Rectal smooth muscle tissue (tissue), 1 donor: ENCODE data around the gene TRIM32.

ENCODE experiments used
- H3K27ac ChIP-seq: one replicate; pipeline ENCODE4 v1.7.0; 2013; ENCODE audit warnings: low read depth, low read length, inconsistent platforms
- H3K27me3 ChIP-seq: one replicate; pipeline ENCODE4 v1.7.0; 2013; ENCODE audit warnings: low read length; ENCODE audit not compliant: control insufficient read depth, insufficient read depth
- H3K36me3 ChIP-seq: one replicate; pipeline ENCODE4 v1.7.0; 2013; ENCODE audit warnings: low read length; ENCODE audit not compliant: control insufficient read depth, insufficient read depth
- H3K4me1 ChIP-seq: one replicate; pipeline ENCODE4 v1.7.0; 2013; ENCODE audit warnings: low read length; ENCODE audit not compliant: control insufficient read depth, insufficient read depth
- H3K4me3 ChIP-seq: one replicate; pipeline ENCODE4 v1.7.0; 2013; ENCODE audit warnings: low read length
- H3K9ac ChIP-seq: one replicate; pipeline ENCODE4 v1.7.0; 2013; ENCODE audit warnings: low read length

TRIM32 gene

GRCh38 chr9:116720111-116720510 is 33.0 kb downstream of the TRIM32 start:
- Histone ChIP-seq H3K9ac (no peak overlapping the region), H3K4me1 (no peaks in the 10 kb centered on the region), H3K36me3 (peaks cover 2% of the 10 kb centered on the region), H3K27ac (no peak overlapping the region), H3K27me3 (no peaks in the 10 kb centered on the region), H3K4me3 (no peak overlapping the region)

GRCh38 chr9:116721411-116721810 is 34.3 kb downstream of the TRIM32 start:
- H3K27me3 ChIP-seq: no peaks in the 10 kb centered on the region
- peaks cover 2% of the 10 kb centered on the region for H3K36me3 ChIP-seq
- H3K4me1 ChIP-seq: no peaks in the 10 kb centered on the region
- no peak overlapping the region for H3K27ac ChIP-seq
- no peak overlapping the region for H3K4me3 ChIP-seq
- no peak overlapping the region for H3K9ac ChIP-seq

DNA sequence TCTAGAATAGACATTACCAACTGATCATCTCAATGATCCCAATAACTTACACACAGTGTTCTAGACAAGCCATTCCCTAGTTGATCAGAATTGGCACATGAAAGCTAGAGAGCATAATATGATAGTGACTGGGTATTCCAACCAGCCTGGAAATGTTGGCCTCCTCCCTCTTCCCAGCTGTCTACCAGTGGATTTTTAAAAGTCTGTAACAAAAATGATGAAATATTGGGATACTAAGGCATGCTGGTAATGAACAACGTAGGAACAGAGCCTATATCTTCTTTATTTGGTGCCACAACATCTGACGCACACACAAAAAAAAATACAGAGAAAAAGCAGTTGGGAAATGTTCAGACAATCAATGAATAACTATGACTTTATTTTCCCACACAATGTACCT is 34.8 kb downstream of the TRIM32 start:
- Histone ChIP-seq H3K4me1 (no peaks in the 10 kb centered on the region), H3K4me3 (no peak overlapping the region), H3K36me3 (peaks cover 2% of the 10 kb centered on the region), H3K9ac (no peak overlapping the region), H3K27ac (no peak overlapping the region), H3K27me3 (no peaks in the 10 kb centered on the region)

GRCh38 chr9:116724123-116724522 is 37.0 kb downstream of the TRIM32 start:
- Histone ChIP-seq H3K9ac (no peak overlapping the region), H3K27ac (no peak overlapping the region), H3K27me3 (no peaks in the 10 kb centered on the region), H3K36me3 (peaks cover 2% of the 10 kb centered on the region), H3K4me1 (no peaks in the 10 kb centered on the region), H3K4me3 (no peak overlapping the region)

- H3K27ac ChIP-seq: no peak overlapping the region
- H3K36me3 ChIP-seq: no peaks in the 10 kb centered on the region
- no peaks in the 10 kb centered on the region for H3K27me3 ChIP-seq
- no peak overlapping the region for H3K4me3 ChIP-seq
- H3K9ac ChIP-seq: no peak overlapping the region
- H3K4me1 ChIP-seq: no peaks in the 10 kb centered on the region
Observed at GRCh38 chr9:116726602-116727001, 39.5 kb downstream of the TRIM32 start.

GRCh38 chr9:116733010-116733641 is 46.0 kb downstream of the TRIM32 start:
- Histone ChIP-seq H3K9ac (no peak overlapping the region), H3K4me3 (no peak overlapping the region), H3K27me3 (no peaks in the 10 kb centered on the region), H3K4me1 (no peaks in the 10 kb centered on the region), H3K36me3 (no peaks in the 10 kb centered on the region), H3K27ac (no peak overlapping the region)

- Histone ChIP-seq H3K4me3 (no peak overlapping the region), H3K36me3 (no peaks in the 10 kb centered on the region), H3K4me1 (no peaks in the 10 kb centered on the region), H3K9ac (no peak overlapping the region), H3K27ac (no peak overlapping the region), H3K27me3 (no peaks in the 10 kb centered on the region)
Observed at GRCh38 chr9:116736399-116737151, 49.5 kb downstream of the TRIM32 start.

- Histone ChIP-seq H3K4me3 (no peak overlapping the region), H3K36me3 (no peaks in the 10 kb centered on the region), H3K9ac (no peak overlapping the region), H3K27ac (no peak overlapping the region), H3K27me3 (no peaks in the 10 kb centered on the region), H3K4me1 (no peaks in the 10 kb centered on the region)
Observed at GRCh38 chr9:116737152-116737546, 50.0 kb downstream of the TRIM32 start.

GRCh38 chr9:116741086-116741740 is 54.1 kb downstream of the TRIM32 start:
- H3K9ac ChIP-seq: no peak overlapping the region
- H3K27me3 ChIP-seq: no peaks in the 10 kb centered on the region
- no peak overlapping the region for H3K27ac ChIP-seq
- H3K36me3 ChIP-seq: no peaks in the 10 kb centered on the region
- H3K4me3 ChIP-seq: no peak overlapping the region
- H3K4me1 ChIP-seq: no peaks in the 10 kb centered on the region

- Histone ChIP-seq H3K4me1 (no peaks in the 10 kb centered on the region), H3K27me3 (no peaks in the 10 kb centered on the region), H3K27ac (no peak overlapping the region), H3K36me3 (no peaks in the 10 kb centered on the region), H3K4me3 (no peak overlapping the region), H3K9ac (no peak overlapping the region)
Observed at GRCh38 chr9:116741742-116742141, 54.6 kb downstream of the TRIM32 start.

DNA sequence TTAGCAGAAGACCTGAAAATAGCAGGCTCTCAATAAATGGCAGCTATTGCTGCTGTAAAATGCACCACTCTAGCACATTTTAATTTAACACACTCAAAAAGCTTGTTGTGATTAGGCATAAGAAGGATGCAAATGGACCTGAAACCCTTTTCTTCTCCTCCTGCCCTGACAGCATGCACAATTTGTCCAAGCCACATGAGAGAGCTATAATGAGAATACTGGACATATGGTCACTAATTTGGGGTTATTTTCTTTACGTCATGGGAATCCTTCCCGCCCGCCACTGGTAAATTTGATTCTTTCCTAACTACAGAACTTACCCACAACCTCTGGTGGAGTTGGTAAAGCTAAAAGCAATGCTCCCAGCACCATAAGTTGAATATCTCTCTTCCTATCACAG is 62.1 kb downstream of the TRIM32 start:
- no peak overlapping the region for H3K4me3 ChIP-seq
- H3K9ac ChIP-seq: no peak overlapping the region
- H3K27me3 ChIP-seq: no peaks in the 10 kb centered on the region
- H3K4me1 ChIP-seq: no peaks in the 10 kb centered on the region
- no peaks in the 10 kb centered on the region for H3K36me3 ChIP-seq
- H3K27ac ChIP-seq: no peak overlapping the region

GRCh38 chr9:116749772-116750171 is 62.7 kb downstream of the TRIM32 start:
- Histone ChIP-seq H3K4me1 (no peaks in the 10 kb centered on the region), H3K9ac (no peak overlapping the region), H3K36me3 (no peaks in the 10 kb centered on the region), H3K27ac (no peak overlapping the region), H3K27me3 (no peaks in the 10 kb centered on the region), H3K4me3 (no peak overlapping the region)
